Measurements from ENCODE around the gene YAP1.

Gene YAP1

DNA sequence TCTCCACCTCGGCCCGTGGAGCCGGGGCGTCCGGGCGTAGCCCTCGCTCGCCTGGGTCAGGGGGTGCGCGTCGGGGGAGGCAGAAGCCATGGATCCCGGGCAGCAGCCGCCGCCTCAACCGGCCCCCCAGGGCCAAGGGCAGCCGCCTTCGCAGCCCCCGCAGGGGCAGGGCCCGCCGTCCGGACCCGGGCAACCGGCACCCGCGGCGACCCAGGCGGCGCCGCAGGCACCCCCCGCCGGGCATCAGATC is 439 bp downstream of the YAP1 start:
- Histone ChIP-seq H3K4me2 (ENCODE audit: low read length) (peak overlapping the region; percentile 79), H3K9me3 (ENCODE audit: control insufficient read depth, insufficient read depth, low read length) (no peaks in the 10 kb centered on the region), H3K36me3 (ENCODE audit: control insufficient read depth, low read length) (no peaks in the 10 kb centered on the region), H4K20me1 (ENCODE audit: control insufficient read depth, insufficient read depth, low read depth, low read length) (no peaks in the 10 kb centered on the region), H3K4me3 (ENCODE audit: low read length) (peak overlapping the region; percentile 77), H3K27ac (ENCODE audit: low read depth, low read length) (no peak overlapping the region), H3K79me2 (ENCODE audit: control insufficient read depth, low read length) (no peaks in the 10 kb centered on the region), H3K27me3 (ENCODE audit: control insufficient read depth, low read length) (peaks cover 34% of the 10 kb centered on the region), H3K4me1 (ENCODE audit: control insufficient read depth, low read length) (peaks cover 8% of the 10 kb centered on the region; the same call in 1 of the 2 replicates), H3K9me2 (replicated peaks; ENCODE audit: control insufficient read depth, low read length) (no peaks in the 10 kb centered on the region), H3F3A (ENCODE audit: control insufficient read depth, insufficient read depth) (no peaks in the 10 kb centered on the region)
- TF ChIP-seq, protein P1, sequence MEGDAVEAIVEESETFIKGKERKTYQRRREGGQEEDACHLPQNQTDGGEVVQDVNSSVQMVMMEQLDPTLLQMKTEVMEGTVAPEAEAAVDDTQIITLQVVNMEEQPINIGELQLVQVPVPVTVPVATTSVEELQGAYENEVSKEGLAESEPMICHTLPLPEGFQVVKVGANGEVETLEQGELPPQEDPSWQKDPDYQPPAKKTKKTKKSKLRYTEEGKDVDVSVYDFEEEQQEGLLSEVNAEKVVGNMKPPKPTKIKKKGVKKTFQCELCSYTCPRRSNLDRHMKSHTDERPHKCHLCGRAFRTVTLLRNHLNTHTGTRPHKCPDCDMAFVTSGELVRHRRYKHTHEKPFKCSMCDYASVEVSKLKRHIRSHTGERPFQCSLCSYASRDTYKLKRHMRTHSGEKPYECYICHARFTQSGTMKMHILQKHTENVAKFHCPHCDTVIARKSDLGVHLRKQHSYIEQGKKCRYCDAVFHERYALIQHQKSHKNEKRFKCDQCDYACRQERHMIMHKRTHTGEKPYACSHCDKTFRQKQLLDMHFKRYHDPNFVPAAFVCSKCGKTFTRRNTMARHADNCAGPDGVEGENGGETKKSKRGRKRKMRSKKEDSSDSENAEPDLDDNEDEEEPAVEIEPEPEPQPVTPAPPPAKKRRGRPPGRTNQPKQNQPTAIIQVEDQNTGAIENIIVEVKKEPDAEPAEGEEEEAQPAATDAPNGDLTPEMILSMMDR (IDR thresholded peaks at IDR 0.05; ENCODE audit: low read depth, low read length, poor library complexity, severe bottlenecking) = no peak
- no peak for TF ChIP-seq EZH2phosphoT487 (IDR thresholded peaks at IDR 0.05; ENCODE audit: borderline replicate concordance, low read length)

DNA sequence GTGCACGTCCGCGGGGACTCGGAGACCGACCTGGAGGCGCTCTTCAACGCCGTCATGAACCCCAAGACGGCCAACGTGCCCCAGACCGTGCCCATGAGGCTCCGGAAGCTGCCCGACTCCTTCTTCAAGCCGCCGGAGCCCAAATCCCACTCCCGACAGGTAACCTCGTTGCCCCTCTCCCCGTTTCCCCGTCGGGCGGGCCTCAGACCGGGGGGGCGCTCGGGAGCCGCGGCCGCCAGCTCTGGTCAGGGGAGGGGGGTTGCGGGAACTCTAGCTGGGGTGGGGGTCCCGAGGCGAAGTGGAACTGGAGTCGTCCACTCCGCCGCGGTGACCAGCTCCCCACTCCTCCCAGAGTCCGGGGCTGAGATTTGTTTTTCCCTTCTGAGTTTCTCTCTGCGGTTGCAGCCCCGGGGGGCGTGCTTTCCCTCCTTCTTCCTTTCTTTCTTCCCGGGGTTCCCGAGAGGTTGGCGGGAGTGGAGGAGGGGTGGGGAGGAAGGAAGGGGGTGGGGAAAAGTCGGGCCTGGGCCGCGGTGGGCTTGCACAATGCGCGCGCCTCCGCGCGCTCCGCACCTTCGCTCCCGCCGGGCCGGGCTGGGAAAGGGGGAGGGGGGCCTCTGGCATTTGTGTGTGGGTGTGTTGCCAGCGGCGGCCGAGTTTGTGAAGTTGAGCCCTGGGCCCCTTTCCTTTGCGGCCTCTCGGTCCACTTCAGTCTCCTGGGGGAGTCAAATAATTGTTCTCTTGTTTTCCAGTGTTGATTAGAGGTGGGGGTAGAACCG is 952 bp downstream of the YAP1 start:
- Histone ChIP-seq H3K4me2 (ENCODE audit: low read length) (peak overlapping the region; percentile 79), H3K27ac (ENCODE audit: low read depth, low read length) (no peak overlapping the region), H3K79me2 (ENCODE audit: control insufficient read depth, low read length) (no peaks in the 10 kb centered on the region), H3F3A (ENCODE audit: control insufficient read depth, insufficient read depth) (no peaks in the 10 kb centered on the region), H3K9me2 (replicated peaks; ENCODE audit: control insufficient read depth, low read length) (no peaks in the 10 kb centered on the region), H3K36me3 (ENCODE audit: control insufficient read depth, low read length) (no peaks in the 10 kb centered on the region), H3K4me3 (ENCODE audit: low read length) (peak overlapping the region; percentile 77), H4K20me1 (ENCODE audit: control insufficient read depth, insufficient read depth, low read depth, low read length) (no peaks in the 10 kb centered on the region), H3K9me3 (ENCODE audit: control insufficient read depth, insufficient read depth, low read length) (no peaks in the 10 kb centered on the region), H3K27me3 (ENCODE audit: control insufficient read depth, low read length) (peaks cover 35% of the 10 kb centered on the region), H3K4me1 (ENCODE audit: control insufficient read depth, low read length) (peaks cover 8% of the 10 kb centered on the region; the same call in 1 of the 2 replicates)
- TF ChIP-seq EZH2phosphoT487 (IDR thresholded peaks at IDR 0.05; ENCODE audit: borderline replicate concordance, low read length) = no peak
- TF ChIP-seq, protein P1 (IDR thresholded peaks at IDR 0.05; ENCODE audit: low read depth, low read length, poor library complexity, severe bottlenecking) = no peak

DNA sequence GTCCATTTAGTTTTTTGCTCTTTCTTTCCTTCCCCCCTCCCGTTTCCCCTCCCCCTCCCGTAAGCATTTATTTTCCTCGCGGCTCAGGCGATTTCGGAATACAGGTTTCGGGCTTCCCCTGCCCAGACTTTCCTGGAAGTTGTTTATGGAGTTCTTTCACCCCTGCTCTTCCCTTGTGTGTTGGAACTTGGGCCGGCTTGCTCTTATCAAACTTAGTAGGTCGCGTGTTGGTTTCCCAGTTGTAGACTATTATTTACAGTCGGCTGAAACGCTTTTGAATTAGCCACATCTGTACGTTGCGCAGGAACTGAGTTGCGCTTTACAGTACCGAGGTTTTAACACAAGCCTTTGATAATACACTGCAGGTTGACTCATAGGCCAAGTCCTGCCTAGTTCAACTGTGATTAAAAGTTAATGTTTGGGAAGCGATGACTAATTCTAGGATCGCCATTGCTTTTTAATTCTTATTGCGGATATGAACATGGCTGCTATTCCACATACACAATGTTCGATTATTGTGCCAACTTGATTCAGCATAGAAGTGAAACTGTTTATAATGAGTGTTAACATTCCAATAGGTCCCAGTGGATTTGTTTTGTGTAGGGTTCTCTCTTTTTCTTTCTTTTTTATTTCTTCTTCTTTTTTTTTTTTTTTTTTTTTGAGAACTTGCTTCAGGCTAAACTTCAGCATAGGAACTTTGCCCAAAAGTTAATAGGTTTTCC is 1.7 kb downstream of the YAP1 start:
- no peaks in the 10 kb centered on the region for H3K9me3 ChIP-seq (ENCODE audit: control insufficient read depth, insufficient read depth, low read length)
- H3K4me2 ChIP-seq (ENCODE audit: low read length) = no peak overlapping the region
- H3F3A ChIP-seq (ENCODE audit: control insufficient read depth, insufficient read depth) = no peaks in the 10 kb centered on the region
- H3K27ac ChIP-seq (ENCODE audit: low read depth, low read length) = no peak overlapping the region
- no peaks in the 10 kb centered on the region for H4K20me1 ChIP-seq (ENCODE audit: control insufficient read depth, insufficient read depth, low read depth, low read length)
- no peak overlapping the region for H3K4me3 ChIP-seq (ENCODE audit: low read length)
- peaks cover 35% of the 10 kb centered on the region for H3K27me3 ChIP-seq (ENCODE audit: control insufficient read depth, low read length)
- H3K9me2 ChIP-seq (replicated peaks; ENCODE audit: control insufficient read depth, low read length) = no peaks in the 10 kb centered on the region
- no peaks in the 10 kb centered on the region for H3K36me3 ChIP-seq (ENCODE audit: control insufficient read depth, low read length)
- no peaks in the 10 kb centered on the region for H3K79me2 ChIP-seq (ENCODE audit: control insufficient read depth, low read length)
- peaks cover 8% of the 10 kb centered on the region; the same call in 1 of the 2 replicates for H3K4me1 ChIP-seq (ENCODE audit: control insufficient read depth, low read length)
- no peak for TF ChIP-seq EZH2phosphoT487 (IDR thresholded peaks at IDR 0.05; ENCODE audit: borderline replicate concordance, low read length)
- TF ChIP-seq, protein P1 (IDR thresholded peaks at IDR 0.05; ENCODE audit: low read depth, low read length, poor library complexity, severe bottlenecking) = no peak
